NOMO-1 treated with DMSO at 0.1 percent for 48 hours (cell line): Measurements from ENCODE around the gene DSC1.

Experiments
- DNase-seq: peaks from one replicate; lab custom pipeline; 2025; ENCODE audit not compliant: unreplicated experiment; lab: John Stamatoyannopoulos, UW

The DSC1 gene

DNA sequence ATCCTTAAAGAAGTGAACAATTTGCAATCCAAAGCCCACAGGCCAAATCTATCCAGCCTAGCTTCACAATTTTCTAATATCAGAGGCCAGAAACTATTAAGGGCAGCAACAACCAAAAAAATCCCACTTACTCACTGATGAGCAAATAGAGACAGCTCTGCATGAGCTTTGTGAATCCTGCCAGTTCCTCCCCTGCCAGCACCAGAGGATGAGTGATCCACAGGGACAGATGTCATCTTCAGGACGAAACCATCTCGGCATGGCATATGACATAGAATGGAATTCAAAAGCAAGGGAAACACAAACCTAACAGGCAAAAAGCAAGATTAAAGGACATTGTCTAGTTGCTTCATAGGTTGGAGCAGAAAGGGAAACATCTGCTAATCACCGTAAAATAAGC lies 58.2 kb downstream of the DSC1 start:
- DNase-seq = no peak

DNA sequence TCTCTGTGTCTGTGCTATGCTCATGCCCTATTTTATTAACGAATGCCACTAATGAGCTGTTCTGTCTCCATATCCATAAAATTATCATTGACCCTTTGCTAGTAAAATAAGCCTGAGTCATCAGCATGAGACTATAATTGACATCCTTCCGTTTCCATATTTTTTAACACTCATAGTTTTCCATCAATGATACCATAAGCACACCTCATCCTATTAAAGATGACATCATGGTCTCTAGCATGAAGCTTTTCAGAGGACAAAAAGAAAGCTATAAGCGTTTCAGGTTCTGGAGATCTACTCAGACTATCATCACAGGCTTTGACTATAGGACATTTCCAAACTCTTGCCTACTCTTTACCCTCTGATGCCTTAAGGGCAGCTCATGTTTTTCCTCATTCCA lies 59.2 kb downstream of the DSC1 start:
- no peak for DNase-seq

DNA sequence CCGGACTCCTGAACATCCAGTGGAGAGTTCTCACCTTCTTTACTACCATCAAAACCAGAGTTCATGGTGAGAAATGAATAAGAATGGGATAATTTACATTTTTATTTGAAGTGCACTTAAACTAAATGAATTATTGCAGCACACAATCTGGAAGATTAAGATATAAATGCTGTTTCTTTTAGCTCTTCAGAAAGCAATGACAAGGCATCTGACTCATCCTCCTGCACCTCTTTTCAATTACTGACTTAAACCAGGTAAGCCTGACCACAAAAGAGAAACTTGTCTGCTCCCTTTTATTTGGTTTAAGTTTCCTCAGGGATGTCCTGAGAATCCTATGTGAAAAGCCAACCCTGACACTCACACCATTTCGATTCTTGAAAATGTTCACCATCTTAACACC lies 59.7 kb downstream of the DSC1 start:
- DNase-seq = no peak

DNA sequence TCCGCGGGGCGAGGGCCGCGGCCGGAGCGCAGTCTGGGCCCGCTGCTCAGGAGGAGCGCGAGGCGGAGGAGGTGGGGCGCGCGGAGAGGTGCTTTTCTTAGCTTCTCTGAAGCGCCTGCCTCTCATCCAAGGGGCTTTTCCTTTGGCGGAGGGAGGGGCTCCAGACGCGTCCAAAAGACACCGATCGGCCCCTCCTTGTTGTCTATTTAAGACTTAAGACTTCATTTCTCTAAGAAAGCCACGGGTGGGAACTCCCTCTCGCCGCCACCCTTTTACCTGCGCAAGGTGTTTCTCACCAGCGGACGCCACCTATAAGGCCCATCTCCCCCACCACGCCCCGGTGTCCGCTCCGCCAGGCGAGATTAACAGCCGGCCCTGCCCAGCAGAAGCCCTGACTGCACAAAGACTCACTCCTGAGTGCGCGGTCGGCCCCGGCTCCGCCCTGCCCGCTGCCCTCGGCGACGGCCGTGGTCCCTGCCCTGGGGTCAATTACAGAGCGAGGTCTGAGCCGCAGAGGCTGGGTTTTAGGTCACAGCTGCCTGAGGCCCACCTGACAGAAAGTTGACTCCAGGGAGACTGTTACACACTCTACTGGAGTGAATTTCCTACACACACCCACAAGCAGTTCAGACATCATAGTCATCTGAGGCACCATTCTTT lies 60.5 kb downstream of the DSC1 start, which contains the start of gene DSC2:
Gene DSC2, minus strand, starts transcription at position 397 of the 660 bp plus-strand sequence. CDS start 450 bp downstream, outside the sequence.
- DNase-seq = no peak

DNA sequence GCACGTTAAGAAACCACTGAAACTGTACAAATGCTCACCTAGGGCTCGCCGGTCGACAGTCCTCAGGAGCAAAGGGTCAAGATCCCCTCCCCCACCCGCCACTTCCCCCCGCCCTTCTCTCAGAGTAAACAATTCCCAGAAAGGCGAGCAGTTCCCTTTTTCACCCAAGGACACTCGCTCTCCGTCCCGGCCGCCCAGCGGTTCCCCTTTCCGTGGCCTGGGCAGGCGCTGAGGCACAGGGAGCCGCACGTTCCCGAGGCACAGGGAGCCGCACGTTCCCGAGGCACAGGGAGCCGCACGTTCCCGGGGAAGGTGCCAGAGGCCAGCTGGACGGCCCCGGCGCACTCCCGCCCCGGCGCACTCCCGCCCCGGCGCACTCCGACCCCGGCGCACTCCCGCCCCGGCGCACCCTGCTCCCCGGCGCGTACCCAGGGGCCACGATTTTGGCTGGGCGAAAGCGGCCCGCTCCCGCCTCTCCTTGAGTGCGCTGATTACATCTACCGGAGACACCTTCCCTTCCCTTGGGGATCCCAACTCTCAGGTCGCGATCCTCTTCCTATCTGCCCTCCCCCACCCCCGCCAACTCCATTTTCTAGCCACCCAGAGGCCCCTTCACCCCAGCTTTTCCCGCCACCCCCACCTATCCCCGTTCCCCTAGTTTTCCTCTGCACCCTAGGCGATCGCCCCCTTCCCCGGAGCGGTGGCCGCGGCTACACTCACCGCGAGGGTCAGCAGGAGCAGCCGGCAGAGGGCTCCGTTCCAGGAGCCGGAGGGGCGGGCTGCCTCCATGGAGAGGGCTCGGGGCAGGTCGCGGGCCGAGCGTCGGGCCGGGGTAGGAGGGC lies 61.3 kb downstream of the DSC1 start:
- DNase-seq = peak; percentile 9

DNA sequence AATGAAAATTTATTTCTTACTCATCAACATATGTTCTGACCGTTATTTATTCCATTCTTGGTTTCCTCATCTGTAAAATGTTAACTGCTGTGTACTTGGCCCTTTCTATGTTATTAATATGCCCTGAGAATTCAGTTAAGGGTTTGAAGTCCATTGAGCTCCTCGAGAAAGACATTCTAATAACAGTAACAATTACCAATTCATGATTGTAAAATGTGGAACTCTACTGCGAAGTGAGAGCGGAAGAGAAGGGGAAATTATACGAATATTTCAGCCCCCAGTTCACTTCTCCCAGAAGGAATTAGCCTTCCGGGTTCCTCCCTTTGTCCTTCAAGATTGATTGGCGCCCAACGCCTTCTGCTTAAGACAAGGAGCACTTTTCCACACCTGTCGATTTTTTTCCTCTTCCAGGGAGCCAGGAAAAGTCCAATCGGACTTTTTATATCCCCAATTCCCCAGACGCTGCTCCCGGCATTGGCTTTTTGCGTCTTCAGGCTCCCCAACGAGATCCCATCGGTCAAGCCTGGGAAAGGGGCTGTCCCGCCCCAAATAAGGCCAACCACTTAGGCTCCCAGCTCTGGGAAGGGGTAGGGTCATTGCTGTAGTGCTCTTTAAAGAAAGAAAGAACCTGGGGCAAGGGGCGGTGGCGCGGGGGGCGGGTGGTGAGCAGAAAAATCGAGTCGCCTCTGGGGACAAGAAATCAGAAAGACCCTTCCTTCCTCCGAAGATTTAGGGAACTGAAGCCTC lies 62.0 kb downstream of the DSC1 start:
- no peak for DNase-seq

DNA sequence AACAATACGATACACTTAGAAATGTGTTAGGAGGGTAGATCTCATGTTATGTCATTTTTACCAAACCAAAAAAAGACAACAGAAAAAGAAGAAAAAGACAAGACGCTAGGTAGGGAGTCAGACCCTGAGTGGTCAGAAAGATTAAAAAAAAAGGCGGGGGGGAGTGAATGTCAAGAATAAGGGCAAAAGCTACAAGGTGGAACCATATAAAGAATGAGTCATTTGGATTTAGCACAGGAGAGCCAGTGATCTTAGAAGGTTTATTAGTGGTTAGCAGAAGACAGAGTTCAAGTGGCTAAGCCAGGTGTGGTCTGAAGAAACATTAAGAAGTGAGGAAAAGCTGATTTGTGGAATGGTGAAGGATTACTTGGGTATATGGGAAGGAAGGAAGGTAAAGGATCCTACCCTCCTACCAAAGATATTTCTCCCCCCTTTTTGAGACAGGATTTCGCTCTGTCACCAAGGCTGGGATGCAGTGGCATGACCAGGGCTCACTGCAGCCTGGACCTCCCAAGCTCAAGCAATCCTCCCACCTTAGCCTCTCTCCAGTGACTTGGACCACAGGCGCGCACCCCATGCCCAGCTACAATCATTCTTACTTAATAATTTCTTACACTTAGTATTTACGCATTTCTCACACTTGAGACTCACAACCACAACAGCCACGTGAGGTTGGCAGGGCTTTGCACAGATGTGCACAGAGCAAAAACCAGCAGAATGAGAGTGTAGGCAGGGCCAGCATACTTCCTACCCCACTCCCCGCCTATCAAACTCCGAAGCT lies 63.0 kb downstream of the DSC1 start:
- DNase-seq = no peak

DNA sequence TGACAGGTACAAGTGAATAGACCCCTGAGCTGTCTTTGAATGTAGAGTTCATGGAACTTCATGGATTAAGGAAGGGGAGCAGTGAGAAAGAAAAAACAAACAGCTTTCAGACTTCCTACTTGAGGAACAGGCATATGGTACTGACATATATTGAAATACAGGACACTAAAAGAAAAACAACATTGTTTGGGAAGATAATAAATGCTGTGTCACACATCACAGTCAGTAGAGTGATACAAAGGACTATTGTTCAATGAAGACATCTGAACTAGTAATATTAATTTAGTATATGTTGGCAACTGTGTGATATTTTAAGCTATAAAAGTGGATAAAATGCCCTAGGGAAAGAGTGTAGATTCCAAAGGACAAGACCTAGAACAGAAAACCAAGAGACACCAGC lies 63.8 kb downstream of the DSC1 start:
- DNase-seq = no peak

DNA sequence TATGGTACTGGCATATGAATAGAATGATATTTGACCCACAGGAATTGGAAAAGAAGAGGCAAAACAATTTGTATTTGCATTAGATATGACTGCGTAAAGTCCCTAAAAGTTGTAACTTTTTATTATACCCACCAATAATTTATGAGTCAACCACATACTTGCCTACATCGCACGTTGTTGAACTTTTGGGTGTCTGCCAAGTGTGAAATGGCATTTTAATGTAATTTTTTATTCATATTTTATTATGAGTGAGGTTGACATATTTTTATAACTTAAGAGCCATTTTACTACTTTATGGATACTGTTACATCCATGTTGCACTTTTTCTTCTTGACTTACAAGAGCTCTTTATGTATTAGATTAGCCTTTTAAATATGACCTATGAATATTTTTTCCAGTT lies 65.0 kb downstream of the DSC1 start:
- DNase-seq = no peak

DNA sequence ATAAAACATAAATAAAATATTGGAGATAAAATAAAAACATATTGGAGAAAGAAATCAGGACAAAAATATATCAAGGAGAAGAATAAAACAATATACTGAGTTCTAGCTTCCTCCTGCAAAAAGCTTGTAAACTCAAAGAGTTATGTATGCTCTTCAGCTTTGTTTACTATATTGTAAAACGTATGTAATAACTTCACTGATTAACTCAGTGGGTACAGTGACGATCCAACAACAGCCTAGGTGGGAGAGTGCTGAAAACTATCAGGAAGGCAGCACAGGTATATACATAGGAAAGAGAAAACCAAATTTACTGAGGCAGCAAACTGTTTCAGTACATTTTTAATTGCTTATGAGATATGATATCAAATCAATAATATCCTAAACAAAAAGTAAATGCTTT lies 68.8 kb downstream of the DSC1 start:
- no peak for DNase-seq

DNA sequence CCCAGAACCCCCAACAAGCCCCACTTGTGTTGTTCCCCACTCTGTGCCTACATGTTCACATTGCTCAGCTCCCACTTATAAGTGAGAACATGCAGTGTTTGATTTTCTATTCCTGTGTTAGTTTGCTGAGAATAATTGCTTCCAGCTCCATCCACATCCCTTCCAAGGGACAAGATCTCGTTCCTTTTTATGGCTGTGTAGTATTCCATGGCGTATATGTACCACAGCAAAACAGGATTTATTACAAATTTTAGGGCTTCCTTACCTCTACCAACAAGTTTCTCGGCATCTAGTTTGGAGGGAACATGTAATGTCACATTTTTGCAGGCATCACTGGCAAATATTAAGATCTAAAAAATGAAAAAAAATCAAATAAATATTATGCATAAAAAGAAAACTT lies 69.4 kb downstream of the DSC1 start:
- no peak for DNase-seq

DNA sequence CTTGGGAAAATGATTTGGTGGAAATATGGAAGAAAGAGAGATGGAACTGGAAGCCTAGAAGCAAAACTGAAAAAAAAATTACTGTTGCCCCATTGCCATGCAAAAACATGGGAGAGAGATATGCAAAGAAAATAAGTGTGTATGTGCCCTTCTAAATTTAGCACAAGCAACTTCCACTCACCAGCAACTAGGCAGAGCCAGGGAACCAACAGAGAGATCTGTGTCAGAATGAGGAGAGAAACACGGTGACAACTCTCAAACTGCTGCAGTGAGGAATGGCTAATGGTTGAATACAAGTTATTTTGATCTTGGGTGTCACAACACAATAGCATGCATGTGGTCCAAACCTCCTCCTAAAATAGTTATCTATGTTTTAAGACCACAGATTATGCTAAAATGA lies 71.3 kb downstream of the DSC1 start:
- DNase-seq = no peak

DNA sequence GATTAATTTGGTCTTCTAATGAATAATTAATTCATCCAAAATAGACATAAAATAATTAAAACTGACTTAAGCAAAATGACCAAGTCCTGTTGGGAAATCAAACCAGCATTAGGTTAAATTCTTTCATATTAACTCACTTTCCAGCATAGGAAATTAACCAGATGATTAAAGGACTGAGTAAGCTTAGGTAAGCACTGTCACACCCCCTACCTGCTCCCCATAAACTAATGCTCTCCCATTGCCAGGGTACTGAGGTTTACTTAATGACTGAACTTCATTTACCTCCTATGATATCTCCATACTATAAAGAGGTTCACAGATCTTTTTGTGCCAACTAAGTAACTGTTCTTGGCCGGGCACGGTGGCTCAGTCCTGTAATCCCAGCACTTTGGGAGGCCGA lies 74.1 kb downstream of the DSC1 start:
- DNase-seq = no peak

DNA sequence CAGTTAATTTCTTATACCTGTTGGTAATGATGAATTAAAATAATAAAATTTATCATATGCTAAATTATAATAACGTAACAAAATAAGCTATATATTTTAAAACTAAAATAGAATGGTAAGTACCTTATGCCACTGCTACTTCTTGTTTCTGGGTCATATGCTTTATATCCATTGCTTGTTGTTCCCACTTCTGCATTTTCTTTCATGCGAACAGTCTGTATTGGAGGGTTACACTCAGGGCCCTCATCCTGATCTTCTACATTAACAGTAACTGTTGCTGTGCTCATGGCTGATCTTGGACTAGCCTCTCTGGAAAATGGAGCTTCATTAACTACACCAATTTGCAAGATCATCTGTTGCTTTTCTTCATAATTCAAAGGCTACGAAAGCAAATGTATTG lies 82.7 kb downstream of the DSC1 start:
- peak; percentile 26 for DNase-seq
